HUDEP-2 (cell line): ENCODE results near the gene SPAG16.

ENCODE experiments used
- DNase-seq, 76 experiments: peaks; one replicate each; lab custom pipeline; 2025; ENCODE audit not compliant: unreplicated experiment in 76 of 76; lab: John Stamatoyannopoulos, UW

SPAG16 gene

GRCh38 chr2:214130114-214130513, 845.9 kb downstream of the SPAG16 start:
- peak in 1 of 76 experiments; percentile 0 for DNase-seq

GRCh38 chr2:214135966-214136365, 851.7 kb downstream of the SPAG16 start:
- DNase-seq: no peak

- DNase-seq: no peak
Observed at GRCh38 chr2:214138779-214139178, 854.5 kb downstream of the SPAG16 start.

GRCh38 chr2:214139630-214140284, 855.5 kb downstream of the SPAG16 start:
- no peak for DNase-seq

- DNase-seq: no peak
Observed at GRCh38 chr2:214156971-214157370, 872.7 kb downstream of the SPAG16 start.

- no peak for DNase-seq
Observed at GRCh38 chr2:214158851-214159250, 874.6 kb downstream of the SPAG16 start.

GRCh38 chr2:214169281-214169680, 885.0 kb downstream of the SPAG16 start:
- DNase-seq: no peak

- no peak for DNase-seq
Observed at GRCh38 chr2:214169736-214170135, 885.5 kb downstream of the SPAG16 start.

- DNase-seq: no peak
Observed at GRCh38 chr2:214174563-214174962, 890.3 kb downstream of the SPAG16 start.

GRCh38 chr2:214180071-214180470, 895.8 kb downstream of the SPAG16 start:
- no peak for DNase-seq

GRCh38 chr2:214180686-214181085, 896.4 kb downstream of the SPAG16 start:
- DNase-seq: no peak

- DNase-seq: no peak
Observed at GRCh38 chr2:214184461-214184860, 900.2 kb downstream of the SPAG16 start.

- no peak for DNase-seq
Observed at GRCh38 chr2:214185546-214185945, 901.3 kb downstream of the SPAG16 start.

- no peak for DNase-seq
Observed at GRCh38 chr2:214192711-214193110, 908.4 kb downstream of the SPAG16 start.

- no peak for DNase-seq
Observed at GRCh38 chr2:214193943-214194342, 909.7 kb downstream of the SPAG16 start.

GRCh38 chr2:214196260-214196659, 912.0 kb downstream of the SPAG16 start:
- no peak for DNase-seq

GRCh38 chr2:214201892-214202291, 917.6 kb downstream of the SPAG16 start:
- DNase-seq: no peak

GRCh38 chr2:214203214-214203613, 919.0 kb downstream of the SPAG16 start:
- DNase-seq: no peak

- no peak for DNase-seq
Observed at GRCh38 chr2:214203744-214204289, 919.6 kb downstream of the SPAG16 start.

GRCh38 chr2:214215107-214215506, 930.8 kb downstream of the SPAG16 start:
- DNase-seq: no peak

- no peak for DNase-seq
Observed at GRCh38 chr2:214217136-214217535, 932.9 kb downstream of the SPAG16 start.

GRCh38 chr2:214217599-214217998, 933.3 kb downstream of the SPAG16 start:
- DNase-seq: no peak

- DNase-seq: no peak
Observed at GRCh38 chr2:214220251-214220650, 936.0 kb downstream of the SPAG16 start.
